ENCODE data around the gene SERPINA6. TPM values are rescaled to one million over a fixed set of nuclear protein-coding genes. Genes with fewer than 3 reads are reported as not detected.

SERPINA6 gene
- total RNA-seq, 1 experiment from 2014 or later, result not detected

- Histone ChIP-seq H3K36me3 (ENCODE audit: control insufficient read depth, insufficient read depth, low read length) (no peaks in the 10 kb centered on the region), H3K4me3 (ENCODE audit: low read depth in 2 of 2, low read length in 2 of 2) (no peak overlapping the region), H3K4me1 (ENCODE audit: control insufficient read depth, insufficient read depth, low read length) (no peaks in the 10 kb centered on the region), H3K27ac (ENCODE audit: low read length) (no peak overlapping the region), H3K9me3 (ENCODE audit: control insufficient read depth, insufficient read depth, low read depth, low read length) (no peaks in the 10 kb centered on the region), H3K27me3 (ENCODE audit: control insufficient read depth, insufficient read depth, low read length) (no peaks in the 10 kb centered on the region)
- POLR2A ChIA-PET, result no interaction called here
- no TSS peak for BruUV-seq (replicated peaks)
- DNase-seq (ENCODE audit: low read depth, low spot score) (no peak), ATAC-seq (no peak)
- no peak for TF ChIP-seq SIN3A (IDR thresholded peaks at IDR 0.05; ENCODE audit: borderline replicate concordance, insufficient read depth, low read depth, low read length)
- no peak for TF ChIP-seq TCF7L2 (IDR thresholded peaks at IDR 0.05; ENCODE audit: low read depth, low read length)
- TF ChIP-seq REST (IDR thresholded peaks at IDR 0.05; ENCODE audit: insufficient read depth in 1 of 2, low read depth in 2 of 2, low read length in 1 of 2), result no peak
- no peak for TF ChIP-seq CTCF (IDR thresholded peaks at IDR 0.05)
- no peak for TF ChIP-seq POLR2AphosphoS5 (IDR thresholded peaks at IDR 0.05; ENCODE audit: low read depth, low read length)
- intact Hi-C loops (cut with micrococcal nuclease; ENCODE audit: unreplicated experiment), result no loop called here
- CTCF ChIA-PET, result no interaction called here
- in situ Hi-C loops (cut with HindIII; ENCODE audit: low pct_unique_long_range_greater_than_20kb, low sequenced_read_pairs), result no loop called here
Measured at GRCh38 chr14:94349276-94349675, 26.1 kb upstream of the SERPINA6 start.

- ATAC-seq, result no peak
- no TSS peak for BruUV-seq (replicated peaks)
- TF ChIP-seq REST (IDR thresholded peaks at IDR 0.05; ENCODE audit: insufficient read depth in 1 of 2, low read depth in 2 of 2, low read length in 1 of 2) (no peak), TCF7L2 (IDR thresholded peaks at IDR 0.05; ENCODE audit: low read depth, low read length) (no peak), SIN3A (IDR thresholded peaks at IDR 0.05; ENCODE audit: borderline replicate concordance, insufficient read depth, low read depth, low read length) (no peak), CTCF (IDR thresholded peaks at IDR 0.05) (no peak)
- Histone ChIP-seq H3K27ac (ENCODE audit: low read length) (no peak overlapping the region), H3K27me3 (ENCODE audit: control insufficient read depth, insufficient read depth, low read length) (no peaks in the 10 kb centered on the region), H3K36me3 (ENCODE audit: control insufficient read depth, insufficient read depth, low read length) (no peaks in the 10 kb centered on the region), H3K4me1 (ENCODE audit: control insufficient read depth, insufficient read depth, low read length) (no peaks in the 10 kb centered on the region), H3K4me3 (ENCODE audit: low read depth in 2 of 2, low read length in 2 of 2) (no peak overlapping the region), H3K9me3 (ENCODE audit: control insufficient read depth, insufficient read depth, low read depth, low read length) (no peaks in the 10 kb centered on the region)
- ChIA-PET CTCF (no interaction called here), POLR2A (no interaction called here)
- DNase-seq (ENCODE audit: low read depth, low spot score), result no peak
- in situ Hi-C loops (cut with HindIII; ENCODE audit: low pct_unique_long_range_greater_than_20kb, low sequenced_read_pairs) (no loop called here), intact Hi-C loops (cut with micrococcal nuclease; ENCODE audit: unreplicated experiment) (no loop called here)
Measured at GRCh38 chr14:94348836-94349235, 25.7 kb upstream of the SERPINA6 start.
